ENCODE data around the gene SEMA5A. TPM values are rescaled to one million over a fixed set of nuclear protein-coding genes. Genes with fewer than 3 reads are reported as not detected.
"Not testable (repeated sequence)": the region's sequence is repeated elsewhere in the genome, so short reads cannot be mapped to it uniquely, and the experiment has no call there.

The SEMA5A gene
- total RNA-seq, 1 experiment from 2014 or later = 18.6 TPM

DNA sequence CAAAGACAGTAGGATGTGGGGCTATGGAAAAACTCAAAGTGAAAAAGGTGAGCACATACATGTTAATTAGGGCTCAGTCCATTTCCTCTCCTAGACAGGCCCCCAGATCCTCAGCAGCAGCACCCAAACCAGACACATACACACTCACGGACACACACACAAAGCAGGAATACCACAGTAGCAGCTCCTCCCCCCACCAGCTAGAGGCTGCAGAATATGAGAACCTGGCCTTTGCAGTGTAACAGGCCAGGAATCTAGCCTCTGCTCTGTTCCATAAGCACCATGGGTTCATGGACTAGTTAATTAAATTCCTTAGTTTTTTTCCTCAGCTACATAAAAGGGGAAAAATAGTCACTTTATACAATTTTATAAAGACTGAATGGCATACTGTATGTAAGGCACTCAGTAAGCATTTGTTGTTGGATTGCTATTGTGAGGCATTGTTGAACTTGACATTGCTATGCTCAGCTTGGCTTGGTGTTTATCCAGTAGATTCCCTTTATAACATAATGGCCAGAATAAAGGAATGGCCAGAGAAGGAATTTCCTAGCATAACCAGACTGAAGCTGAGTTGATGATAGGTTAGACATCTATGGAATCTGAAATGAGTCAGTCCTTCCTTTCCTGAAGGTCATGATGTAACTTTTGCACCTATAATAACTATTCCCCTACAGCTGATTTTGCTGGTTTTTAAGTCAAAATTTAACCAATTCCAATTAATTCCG is 186.8 kb downstream of the SEMA5A start:
- DNase-seq (ENCODE audit: low read depth) = peak; percentile 84

GRCh38 chr5:9356351-9356825 is 189.5 kb downstream of the SEMA5A start:
- DNase-seq (ENCODE audit: low read depth) = peak; percentile 72

- DNase-seq (ENCODE audit: low read depth) = no peak
Observed at GRCh38 chr5:9354336-9355081, 191.4 kb downstream of the SEMA5A start.

GRCh38 chr5:9353048-9353447 is 192.8 kb downstream of the SEMA5A start:
- not testable (repeated sequence) for DNase-seq (ENCODE audit: low read depth)

DNA sequence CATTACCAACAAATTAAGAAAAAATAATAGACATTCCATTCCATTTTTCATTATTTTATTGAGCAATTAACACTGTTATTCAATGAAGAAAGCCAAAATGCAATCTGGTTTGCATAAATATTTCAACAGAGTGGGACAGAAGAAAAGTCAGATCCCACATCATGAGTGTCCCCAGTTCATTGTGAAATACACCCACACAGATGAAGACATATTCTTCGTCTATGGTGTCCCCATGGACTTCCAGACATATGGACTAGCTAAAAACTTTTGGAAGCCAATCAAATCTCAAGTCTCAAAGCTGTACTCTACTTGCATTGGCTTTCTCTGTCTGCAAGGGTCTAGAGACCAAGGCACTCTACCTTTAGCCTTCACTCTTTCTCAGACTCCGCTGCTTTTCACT is 194.3 kb downstream of the SEMA5A start:
- DNase-seq (ENCODE audit: low read depth) = no peak

- peak; percentile 92 for DNase-seq (ENCODE audit: low read depth)
Observed at GRCh38 chr5:9350301-9350797, 195.5 kb downstream of the SEMA5A start.

DNA sequence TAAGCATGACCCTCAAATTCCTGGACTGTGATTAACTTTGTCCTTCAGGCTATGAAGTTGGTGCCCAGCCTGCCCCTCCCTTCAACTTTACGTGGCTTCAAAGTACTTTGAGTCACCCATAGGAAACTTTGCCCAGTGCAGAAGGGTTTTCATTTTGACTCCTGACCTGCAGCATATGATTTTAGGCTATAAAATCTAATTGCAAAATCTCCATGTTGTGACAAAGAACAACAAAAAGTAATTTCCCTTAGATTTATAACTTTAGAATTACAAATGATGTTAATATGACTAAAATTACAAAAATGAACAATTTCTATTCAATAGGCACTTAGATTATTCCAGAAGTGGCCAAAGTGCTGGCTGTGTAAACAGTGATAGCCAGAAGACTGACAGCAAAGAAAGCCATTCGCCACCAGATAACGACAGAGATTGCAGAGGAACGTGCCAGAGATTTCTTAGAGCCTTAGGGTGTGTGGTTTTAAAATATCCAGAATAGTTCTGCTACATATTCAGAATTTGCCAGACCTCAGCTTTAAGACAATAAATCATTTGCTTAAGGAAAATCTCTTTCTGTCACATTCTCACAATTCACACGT is 197.4 kb downstream of the SEMA5A start:
- DNase-seq (ENCODE audit: low read depth) = peak; percentile 96

- DNase-seq (ENCODE audit: low read depth) = no peak
Observed at GRCh38 chr5:9347541-9348295, 198.2 kb downstream of the SEMA5A start.

DNA sequence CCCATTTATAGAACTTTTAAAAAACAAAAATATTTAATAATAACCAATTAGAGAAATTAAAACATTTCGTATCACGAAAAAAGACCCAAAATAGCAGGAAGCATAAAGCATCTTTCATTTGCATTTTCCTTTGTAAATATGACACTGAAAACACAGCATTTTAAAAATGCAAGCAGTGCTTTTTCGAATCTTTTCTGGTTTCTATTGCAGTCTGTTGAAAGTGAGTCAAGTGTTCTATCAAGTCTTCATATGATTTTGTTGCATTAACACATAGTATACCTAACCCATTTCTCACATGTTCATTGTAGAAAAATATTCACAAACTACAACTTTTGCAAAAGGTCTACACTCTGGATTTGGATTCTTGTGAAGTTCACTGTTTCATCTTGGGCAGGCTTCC is 198.8 kb downstream of the SEMA5A start:
- DNase-seq (ENCODE audit: low read depth) = no peak

DNA sequence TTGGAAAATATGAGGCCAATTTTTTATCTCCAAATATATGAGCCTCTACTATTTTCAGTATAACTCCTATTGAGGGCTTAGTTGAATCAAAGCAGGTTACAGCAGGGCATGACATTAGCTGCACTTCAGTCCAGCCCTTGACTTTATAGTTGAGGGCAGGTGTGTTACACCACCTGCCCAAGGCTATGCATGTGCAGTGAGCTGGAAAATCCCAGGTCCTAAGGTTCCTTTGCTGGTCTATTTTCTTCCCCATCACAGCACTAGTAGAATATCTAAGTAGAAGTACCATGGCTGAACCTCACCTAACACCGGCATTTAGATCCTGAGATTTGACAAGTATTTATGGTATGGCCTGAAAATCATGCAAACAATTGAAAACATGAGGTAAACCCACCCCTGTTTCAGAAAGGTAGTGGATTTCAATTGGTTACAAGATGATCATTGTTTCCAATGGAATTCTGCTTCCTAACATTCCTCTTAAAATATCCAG is 201.1 kb downstream of the SEMA5A start:
- no peak for DNase-seq (ENCODE audit: low read depth)

GRCh38 chr5:9343146-9343850 is 202.6 kb downstream of the SEMA5A start:
- peak; percentile 86 for DNase-seq (ENCODE audit: low read depth)

- DNase-seq (ENCODE audit: low read depth) = no peak
Observed at GRCh38 chr5:9342161-9342787, 203.6 kb downstream of the SEMA5A start.

DNA sequence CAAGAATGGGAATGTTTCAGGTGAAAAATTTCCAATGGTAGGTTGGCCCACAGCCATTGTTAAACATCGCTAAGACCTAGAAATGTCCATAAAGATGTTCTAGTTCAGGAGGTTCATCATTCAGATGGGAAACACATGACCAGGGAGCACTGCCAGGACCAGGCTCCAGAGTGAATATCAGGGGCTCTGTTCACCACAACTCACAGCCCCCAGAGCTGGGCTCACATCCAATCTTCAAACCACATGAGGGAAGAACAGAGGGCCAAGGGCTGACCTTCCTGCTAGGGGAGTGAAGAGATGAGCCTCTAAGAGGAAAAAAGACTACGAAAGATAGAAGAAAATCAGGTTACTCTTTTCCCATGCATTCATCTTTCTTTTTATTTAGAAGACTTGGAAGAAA is 205.8 kb downstream of the SEMA5A start:
- DNase-seq (ENCODE audit: low read depth) = no peak

GRCh38 chr5:9339206-9339818 is 206.6 kb downstream of the SEMA5A start:
- DNase-seq (ENCODE audit: low read depth) = no peak

DNA sequence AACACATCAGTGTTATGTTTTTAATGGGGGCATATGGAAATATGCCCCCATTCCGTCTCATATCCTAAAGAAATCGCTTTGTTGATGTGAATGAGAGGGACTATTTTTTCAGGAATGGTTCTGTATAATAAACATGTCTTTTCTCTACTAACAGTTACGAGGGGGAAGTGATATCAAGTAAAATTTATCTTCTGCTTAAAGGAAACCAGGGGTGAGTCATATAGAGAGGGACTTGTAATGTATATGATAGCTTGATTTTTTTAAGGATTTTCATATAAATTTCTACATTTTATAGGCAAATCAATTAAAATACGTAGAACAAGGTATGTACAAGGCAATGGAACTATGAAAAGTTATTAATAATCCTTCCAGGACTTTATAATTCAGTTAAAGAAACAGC is 207.1 kb downstream of the SEMA5A start:
- no peak for DNase-seq (ENCODE audit: low read depth)

DNA sequence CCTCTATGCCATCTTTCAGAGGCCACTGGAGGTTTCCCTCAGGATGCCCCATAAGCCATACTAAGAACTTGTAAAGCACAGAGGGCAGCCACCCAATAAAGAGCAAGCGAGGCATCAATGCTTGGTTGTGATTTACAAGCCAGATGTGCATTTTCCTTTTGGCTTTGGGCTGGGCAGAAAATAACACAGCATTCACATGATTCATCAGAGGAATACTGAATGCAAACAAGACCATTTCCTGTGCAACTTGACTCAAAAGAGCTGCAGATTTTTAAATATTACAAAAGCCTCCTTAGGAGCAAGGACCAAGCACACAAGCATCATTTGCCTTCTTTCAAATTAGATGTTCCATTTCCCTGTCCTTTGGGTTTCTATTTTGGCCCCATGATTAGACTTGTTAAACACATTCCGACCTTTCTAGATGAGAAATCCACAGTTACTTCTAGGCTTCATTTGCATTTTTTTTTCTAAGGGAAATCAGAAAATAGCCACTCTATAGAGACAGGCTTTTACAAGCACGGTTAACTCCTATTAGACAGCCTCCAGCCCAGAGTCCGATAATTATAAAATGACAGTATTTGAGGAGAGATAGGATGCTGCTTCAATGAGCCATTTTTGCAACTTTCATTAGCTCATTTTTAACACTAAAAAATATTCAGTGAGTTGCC is 207.8 kb downstream of the SEMA5A start:
- DNase-seq (ENCODE audit: low read depth) = peak; percentile 79

DNA sequence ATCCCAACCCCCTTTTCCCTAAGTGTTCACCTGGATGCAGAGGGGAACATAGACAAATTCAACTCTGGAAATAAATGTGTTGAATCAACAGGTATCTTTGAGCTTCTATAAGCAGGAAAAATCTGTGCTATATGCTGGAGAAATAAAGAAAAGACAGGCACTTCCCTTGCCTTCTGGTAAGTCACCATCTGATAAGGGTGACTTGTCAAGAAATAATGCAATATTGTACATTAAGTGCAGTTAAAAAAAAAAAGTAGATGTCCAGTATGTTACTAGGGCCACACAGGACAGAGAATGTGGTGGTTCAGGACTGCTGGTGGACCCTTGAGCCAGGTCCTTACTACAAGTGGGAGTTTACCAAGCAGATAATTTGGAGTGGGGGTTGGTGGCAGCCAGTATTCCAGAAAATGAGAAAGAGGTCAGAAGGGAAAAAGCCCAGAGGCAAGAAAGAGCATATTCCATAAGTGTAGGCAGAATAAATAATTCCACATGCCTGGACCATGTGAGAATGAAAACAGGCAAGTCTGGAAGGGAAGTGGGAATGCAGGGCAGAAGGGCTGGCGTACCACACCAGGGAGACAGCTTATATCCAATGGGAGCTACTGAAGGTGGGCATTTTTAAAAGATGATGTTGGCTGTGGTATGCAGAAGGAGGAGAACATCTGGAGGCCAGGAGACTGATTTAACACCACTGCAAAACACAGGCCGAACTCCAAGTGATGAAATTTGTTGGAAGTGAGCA is 209.9 kb downstream of the SEMA5A start:
- DNase-seq (ENCODE audit: low read depth) = no peak

DNA sequence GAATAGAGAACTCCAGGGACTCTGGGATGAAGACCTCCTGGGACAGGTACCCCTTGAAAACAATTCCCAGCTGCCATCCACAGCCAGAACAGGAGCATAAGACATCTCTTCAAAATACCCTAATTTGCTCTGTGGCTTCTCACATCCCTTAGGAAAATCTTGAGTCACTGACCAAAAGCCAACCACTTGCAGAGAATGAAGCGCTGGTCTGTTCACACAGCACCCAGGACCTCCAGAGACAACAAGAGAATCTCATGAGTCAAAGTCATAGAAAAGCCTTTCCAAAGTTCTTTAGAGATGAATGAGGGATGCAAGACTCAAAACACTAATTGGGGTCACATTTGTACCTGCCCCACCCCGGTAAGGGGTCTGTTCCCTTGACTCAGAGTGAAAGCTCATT is 210.6 kb downstream of the SEMA5A start:
- DNase-seq (ENCODE audit: low read depth) = peak; percentile 54

- DNase-seq (ENCODE audit: low read depth) = no peak
Observed at GRCh38 chr5:9332026-9332425, 213.8 kb downstream of the SEMA5A start.

Data from M059J (cell line).